HepG2 (cell line): Measurements from ENCODE around the gene VAV2. TPM values are rescaled to one million over a fixed set of nuclear protein-coding genes. Genes with fewer than 3 reads are reported as not detected.

Experiments used
- ATAC-seq: fragments of 200-7000 bp; cut with Tn5 transposase; 3 replicates; pipeline ENCODE4 v1.9.1; 2020; ENCODE audit warnings: mild to moderate bottlenecking, moderate library complexity
- BruUV-seq: library from RNA; stranded (reverse); fragments of 400-500 nt; replicated peaks from 2 replicates; lab custom pipeline; 2021; lab: Mats Ljungman, UMichigan
- CTCF ChIA-PET: fragments of 300-600 bp; formaldehyde crosslinking; extraction: SDS; loops from one replicate; lab custom pipeline; 2021; ENCODE audit warnings: low total read pairs, inconsistent platforms, low intra/inter-chr PET ratio; lab: Yijun Ruan, JAX
- POLR2A ChIA-PET: fragments of 350-600 bp; sonication (Branson Sonifier 250); formaldehyde crosslinking; loops from one replicate; lab custom pipeline; 2020; ENCODE audit warnings: antibody characterized with exemption, inconsistent platforms; lab: Yijun Ruan, JAX
- DNase-seq: peaks from one replicate; pipeline ENCODE4 v3.0.0-alpha.2; 2015; ENCODE audit warnings: low spot score
- FAIRE-seq: peaks from 3 replicates; lab custom pipeline; 2011; peaks lifted over from hg19 to GRCh38; lab: Jason Lieb, UNC
- H2AFZ ChIP-seq: one replicate; pipeline ENCODE4 v1.6.1; 2011; ENCODE audit warnings: low read length, inconsistent platforms
- H3K27ac ChIP-seq: fragments of 300-600 bp; 3 replicates; pipeline ENCODE4 v1.8.0; 2011; ENCODE audit warnings: mixed run types, mild to moderate bottlenecking, mixed read lengths, low read length, inconsistent platforms; ENCODE audit not compliant: insufficient read depth; ENCODE audit errors: extremely low read length
- H3K27me3 ChIP-seq, 2 experiments: fragments of 200-600 bp in 1 of 2; 2 replicates in 1 of 2; 3 replicates in 1 of 2; pipeline versions ENCODE4 v1.6.0 to v1.8.0; 2011; ENCODE audit warnings: low read length in 2 of 2, mild to moderate bottlenecking in 2 of 2, moderate library complexity in 2 of 2, inconsistent platforms in 1 of 2; ENCODE audit not compliant: insufficient read depth in 2 of 2, control insufficient read depth in 1 of 2
- H3K36me3 ChIP-seq, 2 experiments: fragments of 200-600 bp in 1 of 2; replicated peaks in 1 of 2; 2 replicates in 1 of 2; 3 replicates in 1 of 2; pipeline versions ENCODE4 v1.5.1 to v1.8.0; 2011; ENCODE audit warnings: low read length in 2 of 2, inconsistent platforms in 1 of 2; ENCODE audit not compliant: insufficient read depth in 2 of 2, control insufficient read depth in 1 of 2
- H3K4me1 ChIP-seq: 2 replicates; pipeline ENCODE4 v1.5.1; 2012; ENCODE audit warnings: low read length, inconsistent platforms; ENCODE audit not compliant: insufficient read depth
- H3K4me2 ChIP-seq: 2 replicates; pipeline ENCODE4 v1.6.0; 2011; ENCODE audit warnings: low read depth, low read length, inconsistent platforms
- H3K4me3 ChIP-seq, 3 experiments: fragments of 200-600 bp in 1 of 3; sonication (generic), shearing (Covaris generic) in 1 of 3; replicated peaks in 1 of 3; 2 replicates each; pipeline ENCODE4 v1.5.1; 2011 to 2016; ENCODE audit warnings: low read length in 3 of 3, inconsistent platforms in 2 of 3, low read depth in 2 of 3, mild to moderate bottlenecking in 2 of 3, control low read depth in 1 of 3, mixed read lengths in 1 of 3; ENCODE audit not compliant: insufficient read depth in 1 of 3
- H3K79me2 ChIP-seq: one replicate; pipeline ENCODE4 v1.6.1; 2011; ENCODE audit warnings: low read length, inconsistent platforms; ENCODE audit not compliant: insufficient read depth
- H3K9ac ChIP-seq: 2 replicates; pipeline ENCODE4 v1.6.0; 2011; ENCODE audit warnings: mild to moderate bottlenecking, low read depth, low read length, inconsistent platforms; ENCODE audit not compliant: insufficient read depth
- H3K9me3 ChIP-seq: 2 replicates; pipeline ENCODE4 v1.5.1; 2012; ENCODE audit warnings: mild to moderate bottlenecking, low read length
- H4K20me1 ChIP-seq: 2 replicates; pipeline ENCODE4 v1.6.0; 2011; ENCODE audit warnings: inconsistent platforms, mild to moderate bottlenecking, low read length, moderate library complexity; ENCODE audit not compliant: insufficient read depth
- CREBL2 ChIP-seq: sonication (generic); formaldehyde crosslinking; IDR thresholded peaks from 2 replicates; pipeline ENCODE4 v1.8.1; 2023; ENCODE audit warnings: missing genetic modification reagents, mild to moderate bottlenecking, borderline replicate concordance
- DDIT3 ChIP-seq: sonication (generic); formaldehyde crosslinking; IDR thresholded peaks from 2 replicates; pipeline ENCODE4 v1.4.0; 2020; ENCODE audit warnings: mild to moderate bottlenecking, missing genetic modification reagents
- DMTF1 ChIP-seq: sonication (generic); formaldehyde crosslinking; IDR thresholded peaks from 2 replicates; pipeline ENCODE4 v1.4.0; 2020; ENCODE audit warnings: mild to moderate bottlenecking, missing genetic modification reagents
- PAX8 ChIP-seq: sonication (generic); formaldehyde crosslinking; IDR thresholded peaks from 2 replicates; pipeline ENCODE4 v1.8.0; 2022; ENCODE audit warnings: mild to moderate bottlenecking, missing genetic modification reagents, borderline replicate concordance
- TBX2 ChIP-seq: sonication (generic); formaldehyde crosslinking; IDR thresholded peaks from 2 replicates; pipeline ENCODE4 v1.5.0; 2020; ENCODE audit warnings: missing genetic modification reagents, mild to moderate bottlenecking, borderline replicate concordance
- ZKSCAN5 ChIP-seq: sonication (generic); formaldehyde crosslinking; IDR thresholded peaks from 2 replicates; pipeline ENCODE4 v1.5.1; 2020; ENCODE audit warnings: mild to moderate bottlenecking, missing genetic modification reagents
- ZNF10 ChIP-seq: sonication (generic); formaldehyde crosslinking; IDR thresholded peaks from 2 replicates; pipeline ENCODE4 v1.4.0; 2020; ENCODE audit warnings: mild to moderate bottlenecking, low read depth, missing genetic modification reagents, borderline replicate concordance
- ZNF180 ChIP-seq: sonication (generic); formaldehyde crosslinking; IDR thresholded peaks from 2 replicates; pipeline ENCODE4 v1.4.0; 2020; ENCODE audit warnings: low read depth, missing genetic modification reagents, borderline replicate concordance
- ZNF724P ChIP-seq: sonication (generic); formaldehyde crosslinking; IDR thresholded peaks from 2 replicates; pipeline ENCODE4 v1.8.0; 2022; ENCODE audit warnings: missing genetic modification reagents, borderline replicate concordance
- ZNF770 ChIP-seq: sonication (generic); formaldehyde crosslinking; IDR thresholded peaks from 2 replicates; pipeline ENCODE4 v1.5.0; 2020; ENCODE audit warnings: mild to moderate bottlenecking, missing genetic modification reagents
- WGBS: methylation state at CpG from one replicate; pipeline ENCODE4 v1.1.6; 2017; ENCODE audit warnings: low lambda C conversion rate; 5-methylcytosine and 5-hydroxymethylcytosine counted together
- in situ Hi-C: cut with HindIII; loops from 2 replicates; pipeline ENCODE4 v1.10.0; 2017; ENCODE audit warnings: low pct_unique_long_range_greater_than_20kb; ENCODE audit not compliant: extremely low pct_ligation_motif_present
- intact Hi-C: fragments of 100-400 bp; cut with micrococcal nuclease; formaldehyde crosslinking; loops from one replicate; pipeline ENCODE4 v1.10.0; 2022; ENCODE audit not compliant: unreplicated experiment
- polyA plus RNA-seq, 8 experiments: library from polyadenylated mRNA; depleted of rRNA in 3 of 8; stranded (reverse) in 7 of 8; unstranded in 1 of 8; fragments of >200 nt; fragmentation: Illumina TruSeq in 4 of 8; extraction: Trizol in 4 of 8; gene quantifications; 2 replicates each; pipeline versions ENCODE4 v1.2.1 to v1.2.3, GENCODE V29; 2011 to 2016; ENCODE audit warnings: low read depth in 4 of 8, missing spikeins in 1 of 8, mixed read lengths in 1 of 8; ENCODE audit not compliant: insufficient read depth in 1 of 8
- total RNA-seq, 5 experiments: library from RNA; depleted of rRNA; stranded (reverse); fragments of >200 nt; fragmentation: Illumina TruSeq; extraction: Trizol; gene quantifications; 2 replicates each; pipeline ENCODE4 v1.2.3, GENCODE V29; 2016; ENCODE audit warnings: low read depth in 1 of 5
- TF ChIP-seq, protein P1 (sequence below): sonication (generic); formaldehyde crosslinking; IDR thresholded peaks from 2 replicates; pipeline ENCODE4 v1.8.0; 2022; ENCODE audit warnings: mild to moderate bottlenecking, missing genetic modification reagents, moderate library complexity
- TF ChIP-seq, protein P2 (sequence below): sonication (generic); formaldehyde crosslinking; IDR thresholded peaks from 2 replicates; pipeline ENCODE4 v1.5.0; 2020; ENCODE audit warnings: mild to moderate bottlenecking, missing genetic modification reagents

The VAV2 gene
- total and polyA plus RNA-seq, 2 of the 13 experiments (the other 11 are each of a cell fraction or from before 2014, with no cell fraction given): 22.5 to 22.9 TPM

GRCh38 chr9:133967024-133967741, 24.9 kb downstream of the VAV2 start (continued):
- no peak for TF ChIP-seq PAX8 (CRISPR knock-in tag)

DNA sequence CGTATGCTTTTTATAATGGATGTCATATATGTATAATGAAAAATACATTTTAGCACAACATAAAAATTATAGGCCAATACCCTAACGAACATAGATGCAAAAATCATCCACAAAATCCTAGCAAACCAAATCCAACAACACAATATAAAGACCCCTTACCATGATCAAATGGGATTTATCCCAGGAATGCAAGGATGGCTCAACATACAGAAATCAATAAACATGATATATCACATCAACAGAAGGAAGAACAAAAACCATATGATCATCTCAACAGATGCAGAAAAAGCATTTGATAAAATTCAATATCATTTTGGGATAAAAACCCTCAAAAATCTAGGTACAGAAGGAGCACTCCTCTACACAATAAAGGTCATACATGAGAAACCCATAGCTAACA, 27.7 kb downstream of the VAV2 start:
- Histone ChIP-seq H3K79me2 (peaks cover 95% of the 10 kb centered on the region), H2AFZ (no peak overlapping the region), H3K4me2 (no peak overlapping the region), H4K20me1 (peaks cover 61% of the 10 kb centered on the region), H3K4me3 (no peak overlapping the region), H3K27me3 (no peaks in the 10 kb centered on the region), H3K9ac (no peak overlapping the region), H3K36me3 (peaks cover 0 to 4% of the 10 kb centered on the region in 2 experiments; a peak in 3 of 5 replicates), H3K27ac (no peak overlapping the region), H3K9me3 (peaks cover 7% of the 10 kb centered on the region; the same call in 1 of the 2 replicates), H3K4me1 (peaks cover 38% of the 10 kb centered on the region)
- ATAC-seq (no peak), DNase-seq (no peak), FAIRE-seq (no peak)
- in situ Hi-C loops (no loop called here), intact Hi-C loops (no loop called here)
- WGBS: 98% methylated on average over 2 of the region's 2 CpGs
- CTCF ChIA-PET: no interaction called here
- POLR2A ChIA-PET: no interaction called here
- BruUV-seq: no TSS peak
- TF ChIP-seq ZNF770 (CRISPR knock-in tag) (no peak), ZKSCAN5 (CRISPR knock-in tag) (no peak), TBX2 (CRISPR knock-in tag) (no peak), ZNF724P (no peak), ZNF180 (CRISPR knock-in tag) (no peak), CREBL2 (CRISPR knock-in tag) (no peak), DDIT3 (CRISPR knock-in tag) (no peak), DMTF1 (CRISPR knock-in tag) (no peak), ZNF10 (no peak)
- TF ChIP-seq, protein P1, sequence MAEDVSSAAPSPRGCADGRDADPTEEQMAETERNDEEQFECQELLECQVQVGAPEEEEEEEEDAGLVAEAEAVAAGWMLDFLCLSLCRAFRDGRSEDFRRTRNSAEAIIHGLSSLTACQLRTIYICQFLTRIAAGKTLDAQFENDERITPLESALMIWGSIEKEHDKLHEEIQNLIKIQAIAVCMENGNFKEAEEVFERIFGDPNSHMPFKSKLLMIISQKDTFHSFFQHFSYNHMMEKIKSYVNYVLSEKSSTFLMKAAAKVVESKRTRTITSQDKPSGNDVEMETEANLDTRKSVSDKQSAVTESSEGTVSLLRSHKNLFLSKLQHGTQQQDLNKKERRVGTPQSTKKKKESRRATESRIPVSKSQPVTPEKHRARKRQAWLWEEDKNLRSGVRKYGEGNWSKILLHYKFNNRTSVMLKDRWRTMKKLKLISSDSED: no peak
- TF ChIP-seq, protein P2, sequence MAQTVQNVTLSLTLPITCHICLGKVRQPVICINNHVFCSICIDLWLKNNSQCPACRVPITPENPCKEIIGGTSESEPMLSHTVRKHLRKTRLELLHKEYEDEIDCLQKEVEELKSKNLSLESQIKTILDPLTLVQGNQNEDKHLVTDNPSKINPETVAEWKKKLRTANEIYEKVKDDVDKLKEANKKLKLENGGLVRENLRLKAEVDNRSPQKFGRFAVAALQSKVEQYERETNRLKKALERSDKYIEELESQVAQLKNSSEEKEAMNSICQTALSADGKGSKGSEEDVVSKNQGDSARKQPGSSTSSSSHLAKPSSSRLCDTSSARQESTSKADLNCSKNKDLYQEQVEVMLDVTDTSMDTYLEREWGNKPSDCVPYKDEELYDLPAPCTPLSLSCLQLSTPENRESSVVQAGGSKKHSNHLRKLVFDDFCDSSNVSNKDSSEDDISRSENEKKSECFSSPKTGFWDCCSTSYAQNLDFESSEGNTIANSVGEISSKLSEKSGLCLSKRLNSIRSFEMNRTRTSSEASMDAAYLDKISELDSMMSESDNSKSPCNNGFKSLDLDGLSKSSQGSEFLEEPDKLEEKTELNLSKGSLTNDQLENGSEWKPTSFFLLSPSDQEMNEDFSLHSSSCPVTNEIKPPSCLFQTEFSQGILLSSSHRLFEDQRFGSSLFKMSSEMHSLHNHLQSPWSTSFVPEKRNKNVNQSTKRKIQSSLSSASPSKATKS (CRISPR knock-in tag): no peak
